ENCODE measurements around the gene SIN3B.

- TF ChIP-seq CTCF (IDR thresholded peaks at IDR 0.05) (no peak), POLR2AphosphoS5 (IDR thresholded peaks at IDR 0.05) (no peak), EP300 (IDR thresholded peaks at IDR 0.05; ENCODE audit: low read depth) (no peak)
Measured at GRCh38 chr19:16824658-16825311, 4.4 kb upstream of the SIN3B start.

All from transverse colon (tissue), 4 donors.